Measurements from ENCODE around the gene ARL13A.

- no peak for TF ChIP-seq POLR2AphosphoS5 (IDR thresholded peaks at IDR 0.05; ENCODE audit: low read depth)
- TF ChIP-seq REST (IDR thresholded peaks at IDR 0.05; ENCODE audit: insufficient replicate concordance, low read depth), result no peak
- no peak for TF ChIP-seq CTCF (IDR thresholded peaks at IDR 0.05; ENCODE audit: insufficient read depth, low read length)
- TF ChIP-seq SPI1 (IDR thresholded peaks at IDR 0.05; ENCODE audit: borderline replicate concordance, low read depth), result no peak
These were observed 43.1 kb upstream of the ARL13A start for GRCh38 chrX:100926453-100926852.
